Neuronal stem cell (in vitro differentiated cells): Measurements from ENCODE around the gene CARD8.

Experiments
- DNase-seq: peaks from one replicate; pipeline ENCODE4 v3.0.0-alpha.2; 2013; ENCODE audit warnings: low spot score
- H2AFZ ChIP-seq: one replicate; pipeline ENCODE4 v1.6.1; 2013; ENCODE audit warnings: mild to moderate bottlenecking, low read length, inconsistent platforms
- H2AK5ac ChIP-seq: 2 replicates; pipeline ENCODE4 v1.6.1; 2013; ENCODE audit warnings: low read depth, mild to moderate bottlenecking, inconsistent platforms, low read length, moderate library complexity, mixed read lengths
- H2BK120ac ChIP-seq: 2 replicates; pipeline ENCODE4 v1.6.1; 2013; ENCODE audit warnings: low read depth, mild to moderate bottlenecking, inconsistent platforms, low read length, moderate library complexity, mixed read lengths
- H2BK12ac ChIP-seq: one replicate; pipeline ENCODE4 v1.6.1; 2013; ENCODE audit warnings: low read length, inconsistent platforms
- H2BK15ac ChIP-seq: 2 replicates; pipeline ENCODE4 v1.6.1; 2013; ENCODE audit warnings: mild to moderate bottlenecking, low read length, inconsistent platforms, mixed read lengths
- H2BK5ac ChIP-seq: one replicate; pipeline ENCODE4 v1.6.1; 2013; ENCODE audit warnings: inconsistent platforms, mild to moderate bottlenecking, low read length, moderate library complexity
- H3K14ac ChIP-seq: one replicate; pipeline ENCODE4 v1.6.1; 2013; ENCODE audit warnings: low read length, inconsistent platforms
- H3K18ac ChIP-seq: 2 replicates; pipeline ENCODE4 v1.6.1; 2013; ENCODE audit warnings: low read length, inconsistent platforms
- H3K23ac ChIP-seq: 2 replicates; pipeline ENCODE4 v1.6.1; 2013; ENCODE audit warnings: low read depth, mild to moderate bottlenecking, mixed read lengths, low read length, inconsistent platforms; ENCODE audit not compliant: poor library complexity
- H3K27ac ChIP-seq: replicated peaks from 3 replicates; pipeline ENCODE4 v1.5.1; 2013; ENCODE audit warnings: low read length, inconsistent platforms
- H3K27me3 ChIP-seq, 3 experiments: 2 replicates each; pipeline ENCODE4 v1.6.1; 2013; ENCODE audit warnings: low read length in 3 of 3, mild to moderate bottlenecking in 2 of 3, inconsistent platforms in 1 of 3, low read depth in 1 of 3, mixed read lengths in 1 of 3, moderate library complexity in 1 of 3; ENCODE audit not compliant: control insufficient read depth in 3 of 3, insufficient read depth in 3 of 3
- H3K36me3 ChIP-seq, 2 donors: replicated peaks in 1 of 2; 2 replicates each; pipeline ENCODE4 v1.6.1; 2013; ENCODE audit warnings: low read length in 2 of 2; ENCODE audit not compliant: control insufficient read depth in 2 of 2, insufficient read depth in 2 of 2
- H3K4ac ChIP-seq: 2 replicates; pipeline ENCODE4 v1.6.1; 2013; ENCODE audit warnings: inconsistent platforms, mild to moderate bottlenecking, low read length, moderate library complexity
- H3K4me1 ChIP-seq, 2 donors: 1 replicate in 1 of 2; 2 replicates in 1 of 2; pipeline ENCODE4 v1.6.1; 2013; ENCODE audit warnings: low read length in 2 of 2, low read depth in 1 of 2; ENCODE audit not compliant: control insufficient read depth in 2 of 2, insufficient read depth in 1 of 2
- H3K4me2 ChIP-seq: one replicate; pipeline ENCODE4 v1.6.1; 2013; ENCODE audit warnings: mild to moderate bottlenecking, low read length, inconsistent platforms; ENCODE audit not compliant: insufficient read depth, poor library complexity, severe bottlenecking
- H3K4me3 ChIP-seq, 2 donors: 2 replicates each; pipeline ENCODE4 v1.5.1; 2013; ENCODE audit warnings: low read length in 2 of 2, mild to moderate bottlenecking in 2 of 2, inconsistent platforms in 1 of 2, moderate library complexity in 1 of 2
- H3K79me1 ChIP-seq: one replicate; pipeline ENCODE4 v1.6.1; 2013; ENCODE audit warnings: low read depth, mild to moderate bottlenecking, inconsistent platforms, low read length, moderate library complexity
- H3K9ac ChIP-seq: one replicate; pipeline ENCODE4 v1.6.1; 2013; ENCODE audit warnings: mild to moderate bottlenecking, low read depth, low read length, inconsistent platforms; ENCODE audit not compliant: poor library complexity
- H3K9me3 ChIP-seq, 2 donors: replicated peaks in 1 of 2; 2 replicates each; pipeline versions ENCODE3 to v1.6.1; 2013; ENCODE audit warnings: low read length in 2 of 2, mild to moderate bottlenecking in 2 of 2, inconsistent platforms in 1 of 2, low read depth in 1 of 2, mixed read lengths in 1 of 2, moderate library complexity in 1 of 2; ENCODE audit not compliant: control insufficient read depth in 2 of 2, insufficient read depth in 1 of 2
- H4K8ac ChIP-seq: one replicate; pipeline ENCODE4 v1.6.1; 2013; ENCODE audit warnings: low read depth, mild to moderate bottlenecking, inconsistent platforms, low read length, moderate library complexity
- H4K91ac ChIP-seq: one replicate; pipeline ENCODE4 v1.6.1; 2013; ENCODE audit warnings: low read length, low read depth, mild to moderate bottlenecking, inconsistent platforms; ENCODE audit not compliant: poor library complexity
- WGBS, 2 donors: extraction: QIAGEN DNeasy Blood & Tissue Kit; methylation state at CpG; one replicate each; pipeline ENCODE4 v1.1.7; 2013; ENCODE audit warnings: missing lambda C conversion rate in 2 of 2, mixed read lengths in 1 of 2; ENCODE audit not compliant: insufficient read length in 2 of 2, insufficient replicate concordance in 1 of 2; ENCODE audit errors: extremely low coverage in 2 of 2; 5-methylcytosine and 5-hydroxymethylcytosine counted together

Gene CARD8

DNA sequence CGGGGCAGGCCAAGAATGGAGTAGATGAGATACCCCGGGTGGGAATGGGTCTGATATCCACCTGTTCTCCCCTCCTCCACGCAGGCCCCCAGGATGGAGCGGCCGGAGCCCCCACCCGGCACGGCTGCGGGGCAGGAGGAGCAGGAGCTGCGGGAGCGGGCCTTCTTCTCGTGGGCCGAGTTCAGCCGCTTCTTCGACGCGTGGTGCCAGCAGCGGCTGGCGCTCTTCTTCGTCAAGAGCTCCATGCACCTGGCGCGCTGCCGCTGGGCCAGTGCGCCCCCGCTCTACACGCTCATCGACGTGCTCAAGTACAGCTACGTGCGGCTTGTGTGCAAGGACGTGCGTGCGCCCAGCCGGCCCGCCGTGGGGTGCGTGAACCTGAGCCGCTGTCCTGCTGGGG, 84.0 kb downstream of the CARD8 start:
- H2BK120ac ChIP-seq: no peak overlapping the region
- H2BK15ac ChIP-seq: no peak overlapping the region
- peaks cover 17 to 46% of the 10 kb centered on the region in 2 donors for H3K36me3 ChIP-seq
- no peak overlapping the region for H3K18ac ChIP-seq
- H2BK12ac ChIP-seq: no peak overlapping the region
- H3K79me1 ChIP-seq: peaks cover 12% of the 10 kb centered on the region
- no peaks in the 10 kb centered on the region for H3K9me3 ChIP-seq
- H2AK5ac ChIP-seq: peak overlapping the region; percentile 18
- no peak for DNase-seq
- H3K27me3 ChIP-seq: no peaks in the 10 kb centered on the region
- H2BK5ac ChIP-seq: no peak overlapping the region
- H4K91ac ChIP-seq: no peak overlapping the region
- no peak overlapping the region for H3K27ac ChIP-seq
- H3K23ac ChIP-seq: peak overlapping the region; percentile 40
- H3K4me2 ChIP-seq: no peak overlapping the region
- no peak overlapping the region for H4K8ac ChIP-seq
- H3K14ac ChIP-seq: no peak overlapping the region
- H3K4me3 ChIP-seq: peak overlapping the region; percentile 36 to 100
- H3K4me1 ChIP-seq: peaks cover 6 to 8% of the 10 kb centered on the region in 2 donors
- no CpG with 5 or more reads among the region's 37 CpGs for WGBS, 2 donors
- no peak overlapping the region for H2AFZ ChIP-seq
- no peak overlapping the region for H3K9ac ChIP-seq
- no peak overlapping the region for H3K4ac ChIP-seq

DNA sequence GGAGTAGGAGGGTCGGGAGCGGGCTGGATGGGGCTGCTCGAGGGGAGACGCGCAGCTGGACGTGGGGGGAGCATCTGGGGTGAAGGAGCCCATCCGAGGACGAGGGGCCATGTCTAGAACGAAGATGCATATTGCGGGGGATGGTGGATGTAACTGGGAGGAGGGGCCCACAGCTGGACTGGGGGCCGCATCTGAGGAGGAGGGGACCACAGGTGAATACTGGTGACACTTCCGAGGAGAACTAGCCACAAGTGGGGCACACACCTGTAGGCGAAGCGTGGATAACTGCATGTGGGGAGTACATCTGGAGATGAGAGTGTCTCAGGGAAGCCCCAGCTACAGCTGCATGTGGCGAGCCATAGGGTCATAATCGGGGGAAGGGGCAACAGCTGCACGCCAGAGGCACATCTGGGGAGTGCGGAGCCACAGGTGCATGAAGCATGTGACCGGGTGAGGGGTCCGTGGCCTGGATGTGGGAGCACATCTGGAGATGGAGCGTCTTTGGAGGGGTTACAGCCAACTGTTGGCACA, 84.8 kb downstream of the CARD8 start:
- Histone ChIP-seq H3K36me3 (peaks cover 16 to 41% of the 10 kb centered on the region in 2 donors), H3K4me1 (peaks cover 6 to 8% of the 10 kb centered on the region in 2 donors), H2AFZ (peak overlapping the region; percentile 100), H3K27ac (peak overlapping the region; percentile 30), H3K18ac (peak overlapping the region; percentile 91), H2BK120ac (no peak overlapping the region), H4K91ac (peak overlapping the region; percentile 67), H3K79me1 (peaks cover 12% of the 10 kb centered on the region), H4K8ac (no peak overlapping the region), H3K4ac (peak overlapping the region; percentile 38), H2AK5ac (peak overlapping the region; percentile 98), H3K4me3 (peak overlapping the region; percentile 97 to 100), H3K4me2 (peak overlapping the region; percentile 83), H3K27me3 (no peaks in the 10 kb centered on the region), H2BK12ac (no peak overlapping the region), H3K9ac (peak overlapping the region; percentile 95), H3K23ac (peak overlapping the region; percentile 92), H3K9me3 (no peaks in the 10 kb centered on the region), H2BK15ac (peak overlapping the region; percentile 10), H2BK5ac (peak overlapping the region; percentile 99), H3K14ac (peak overlapping the region; percentile 91)
- WGBS, 2 donors: no CpG with 5 or more reads among the region's 21 CpGs
- DNase-seq: no peak

DNA sequence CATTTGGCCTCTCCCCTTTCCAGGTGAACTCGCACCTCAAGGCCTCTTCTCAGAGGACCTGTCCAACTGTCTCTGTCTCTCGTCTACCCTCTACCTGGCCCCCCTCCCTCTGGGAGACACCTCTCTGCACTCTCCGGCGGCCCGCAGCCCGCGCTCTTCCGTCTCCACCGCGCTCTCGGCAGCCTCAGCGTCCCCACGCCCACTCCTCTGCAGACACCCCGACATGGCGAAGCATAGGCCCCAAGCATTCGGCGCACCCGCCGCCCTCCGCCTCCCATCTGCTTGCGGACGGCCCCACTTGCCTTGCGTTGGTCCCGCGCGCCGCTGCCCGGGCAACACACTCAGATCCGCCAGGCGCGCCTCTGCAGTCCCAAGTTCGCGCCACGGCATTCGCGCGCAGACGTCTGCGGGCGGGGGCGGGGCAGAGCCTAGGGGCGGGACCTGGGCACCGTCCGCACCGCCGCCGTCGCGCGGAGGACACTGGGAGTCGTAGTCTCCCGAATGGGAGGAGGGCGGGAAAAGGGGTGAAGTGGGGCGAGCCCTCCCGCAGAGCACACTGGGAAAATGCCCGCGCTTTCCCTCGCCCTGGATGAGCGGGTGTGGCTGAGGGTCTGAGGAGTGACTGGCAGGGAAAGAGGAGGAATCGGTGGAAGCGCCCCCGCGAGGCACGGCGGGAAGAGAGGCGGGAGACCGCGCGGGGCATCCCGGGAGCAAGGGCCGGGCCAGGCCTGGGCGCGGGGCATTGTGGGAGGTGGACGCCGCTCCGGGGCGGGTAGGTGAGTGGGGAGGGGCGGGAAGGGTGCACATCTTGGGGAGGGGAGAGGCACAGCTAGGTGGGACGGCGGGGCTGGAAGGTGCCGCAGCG, 85.5 kb downstream of the CARD8 start, which contains the start of the genes LIG1 and ZSWIM9:
Gene LIG1 (minus strand): TSS at position 406 of the 865 bp plus-strand sequence. CDS start 4,778 bp downstream, outside the sequence.
Gene ZSWIM9 (plus strand): TSS at position 742 of the 865 bp plus-strand sequence. CDS start 1,123 bp downstream, outside the sequence.
- H3K4me1 ChIP-seq: peaks cover 6 to 8% of the 10 kb centered on the region in 2 donors
- no peaks in the 10 kb centered on the region for H3K27me3 ChIP-seq
- peak within 1 kb of the TSS; percentile 100 for H3K27ac ChIP-seq
- H3K9ac ChIP-seq: peak within 1 kb of the TSS; percentile 98
- H3K23ac ChIP-seq: peak within 1 kb of the TSS; percentile 92
- H3K18ac ChIP-seq: peak within 1 kb of the TSS; percentile 100
- H3K14ac ChIP-seq: peak within 1 kb of the TSS; percentile 95
- peak within 1 kb of the TSS; percentile 83 for H3K4me2 ChIP-seq
- peak within 1 kb of the TSS; percentile 98 for H2AK5ac ChIP-seq
- peak; percentile 91 for DNase-seq
- H2AFZ ChIP-seq: peak within 1 kb of the TSS; percentile 100
- no peaks in the 10 kb centered on the region for H3K9me3 ChIP-seq
- peaks cover 10% of the 10 kb centered on the region for H3K79me1 ChIP-seq
- H2BK120ac ChIP-seq: peak within 1 kb of the TSS; percentile 95
- H3K4me3 ChIP-seq: peak within 1 kb of the TSS; percentile 97 to 100
- WGBS, 2 donors: no CpG with 5 or more reads among the region's 82 CpGs
- no peak within 1 kb of the TSS for H2BK12ac ChIP-seq
- peaks cover 12 to 42% of the 10 kb centered on the region in 2 donors for H3K36me3 ChIP-seq
- H4K91ac ChIP-seq: peak within 1 kb of the TSS; percentile 67
- H2BK15ac ChIP-seq: peak within 1 kb of the TSS; percentile 82
- peak within 1 kb of the TSS; percentile 38 for H3K4ac ChIP-seq
- peak within 1 kb of the TSS; percentile 99 for H2BK5ac ChIP-seq
- H4K8ac ChIP-seq: no peak within 1 kb of the TSS

DNA sequence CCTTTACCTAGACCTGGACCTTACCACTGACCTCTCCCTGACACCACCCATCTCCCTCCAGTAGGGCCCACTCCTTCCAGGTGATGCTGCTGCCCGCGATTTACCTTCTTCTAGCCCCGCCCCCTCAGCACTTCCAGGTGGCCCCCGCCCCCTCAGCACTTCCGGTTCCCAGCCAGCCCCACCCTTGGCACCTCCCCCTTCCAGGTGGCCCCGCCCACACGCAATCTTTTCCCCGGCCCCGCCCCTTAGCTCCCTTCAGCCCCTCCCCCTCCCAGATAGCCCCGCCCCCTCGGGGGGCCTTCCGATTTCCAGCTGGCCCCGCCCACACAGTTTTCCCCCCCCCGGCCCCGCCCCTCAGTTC, 86.2 kb downstream of the CARD8 start:
- no peak overlapping the region for H4K8ac ChIP-seq
- no peak overlapping the region for H2BK120ac ChIP-seq
- H3K36me3 ChIP-seq: peaks cover 11 to 40% of the 10 kb centered on the region in 2 donors
- no peak overlapping the region for H2BK15ac ChIP-seq
- H3K4me3 ChIP-seq: peak overlapping the region; percentile 97 to 100
- H3K79me1 ChIP-seq: peaks cover 10% of the 10 kb centered on the region
- DNase-seq: peak; percentile 67
- no peak overlapping the region for H3K27ac ChIP-seq
- WGBS, 2 donors: no CpG with 5 or more reads among the region's 15 CpGs
- H3K9ac ChIP-seq: peak overlapping the region; percentile 98
- peak overlapping the region; percentile 100 for H2AFZ ChIP-seq
- peaks cover 6 to 8% of the 10 kb centered on the region in 2 donors for H3K4me1 ChIP-seq
- H2BK12ac ChIP-seq: no peak overlapping the region
- H2BK5ac ChIP-seq: peak overlapping the region; percentile 99
- no peak overlapping the region for H3K14ac ChIP-seq
- peak overlapping the region; percentile 68 for H3K4me2 ChIP-seq
- H3K18ac ChIP-seq: no peak overlapping the region
- H4K91ac ChIP-seq: no peak overlapping the region
- no peak overlapping the region for H3K4ac ChIP-seq
- no peaks in the 10 kb centered on the region for H3K27me3 ChIP-seq
- H2AK5ac ChIP-seq: no peak overlapping the region
- H3K23ac ChIP-seq: no peak overlapping the region
- H3K9me3 ChIP-seq: no peaks in the 10 kb centered on the region
